Activated CD8-positive, alpha-beta memory T cell treated with anti-CD3 and anti-CD28 coated beads, Interleukin-2, amount 50 U/mL, for 1 hour (primary cell): ENCODE data around the gene HOXD4.

Experiments used
- DNase-seq: peaks from one replicate; pipeline ENCODE4 v3.0.0-alpha.2; 2020; ENCODE audit errors: extremely low read depth

HOXD4 gene

DNA sequence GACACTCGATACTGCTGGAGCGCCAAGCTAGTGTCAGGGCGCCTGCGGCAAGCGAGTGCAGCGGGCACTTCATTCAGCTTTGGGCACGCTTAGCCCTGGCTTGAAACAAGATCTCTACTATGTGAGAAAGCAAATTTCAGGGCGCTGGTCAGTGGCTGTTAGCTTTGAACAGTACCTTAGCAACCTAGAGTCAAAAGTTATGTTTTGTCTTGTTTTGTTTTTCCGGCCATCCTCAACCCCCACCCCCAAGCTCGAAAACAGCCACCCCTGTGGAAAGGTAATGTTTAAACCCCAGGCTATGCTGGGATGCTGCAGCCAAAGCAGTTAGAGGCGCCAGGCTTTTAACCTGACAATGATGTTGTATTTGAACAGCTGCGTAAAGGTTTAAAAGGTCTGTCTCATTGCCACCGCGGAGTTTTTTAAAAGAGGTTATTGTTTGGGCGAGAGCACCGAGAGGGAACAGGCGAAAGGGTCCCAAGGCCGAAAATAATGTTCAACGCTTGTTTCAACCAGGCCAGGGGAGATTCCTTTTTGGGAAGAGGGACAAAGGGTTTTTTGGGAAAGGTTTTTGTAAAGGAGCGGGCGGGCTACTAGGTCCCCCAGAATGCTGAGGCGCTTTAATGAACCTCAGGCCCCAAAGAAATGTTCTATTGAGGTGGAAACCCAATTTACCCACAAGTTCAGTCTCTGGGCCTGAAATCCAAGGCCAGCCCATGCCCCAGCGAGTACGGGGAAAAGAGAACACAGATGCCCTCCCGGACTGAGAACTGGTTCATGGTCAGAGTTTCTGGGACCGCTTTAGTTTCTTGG lies 37.0 kb upstream of the HOXD4 start:
- DNase-seq, result no peak

DNA sequence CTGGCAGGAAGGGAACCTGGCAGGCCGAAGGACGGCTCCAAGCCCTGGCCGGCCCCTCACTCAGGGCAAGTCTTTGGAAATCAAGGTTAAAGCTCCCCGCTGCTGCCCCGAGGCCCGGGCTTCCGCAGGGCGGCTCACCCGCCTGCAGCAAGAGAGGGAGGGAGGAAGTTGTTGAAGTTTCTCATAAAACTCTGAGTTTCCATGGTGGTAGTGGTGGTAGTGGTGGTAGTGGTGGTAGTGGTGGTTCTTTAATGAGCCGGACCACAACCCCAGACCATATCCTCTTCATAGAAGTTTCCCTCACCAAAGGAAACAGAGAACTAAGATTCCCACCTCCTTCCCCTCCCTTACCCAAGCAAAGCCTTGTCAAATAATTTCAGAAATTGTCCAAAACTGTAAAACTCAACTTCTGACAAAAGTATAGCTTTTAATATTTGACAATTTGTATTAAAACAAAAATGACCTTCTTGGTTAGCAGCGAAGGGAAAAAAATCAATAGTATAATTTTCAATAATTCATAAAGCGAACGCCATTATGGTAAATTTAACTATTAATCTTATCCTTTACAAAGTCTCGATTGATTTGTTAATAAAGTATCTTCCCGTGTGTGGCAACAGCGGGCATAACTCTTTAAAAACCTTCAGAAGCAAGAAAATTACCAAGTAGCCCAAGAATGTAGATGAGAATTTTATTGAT lies 36.3 kb upstream of the HOXD4 start:
- no peak for DNase-seq

DNA sequence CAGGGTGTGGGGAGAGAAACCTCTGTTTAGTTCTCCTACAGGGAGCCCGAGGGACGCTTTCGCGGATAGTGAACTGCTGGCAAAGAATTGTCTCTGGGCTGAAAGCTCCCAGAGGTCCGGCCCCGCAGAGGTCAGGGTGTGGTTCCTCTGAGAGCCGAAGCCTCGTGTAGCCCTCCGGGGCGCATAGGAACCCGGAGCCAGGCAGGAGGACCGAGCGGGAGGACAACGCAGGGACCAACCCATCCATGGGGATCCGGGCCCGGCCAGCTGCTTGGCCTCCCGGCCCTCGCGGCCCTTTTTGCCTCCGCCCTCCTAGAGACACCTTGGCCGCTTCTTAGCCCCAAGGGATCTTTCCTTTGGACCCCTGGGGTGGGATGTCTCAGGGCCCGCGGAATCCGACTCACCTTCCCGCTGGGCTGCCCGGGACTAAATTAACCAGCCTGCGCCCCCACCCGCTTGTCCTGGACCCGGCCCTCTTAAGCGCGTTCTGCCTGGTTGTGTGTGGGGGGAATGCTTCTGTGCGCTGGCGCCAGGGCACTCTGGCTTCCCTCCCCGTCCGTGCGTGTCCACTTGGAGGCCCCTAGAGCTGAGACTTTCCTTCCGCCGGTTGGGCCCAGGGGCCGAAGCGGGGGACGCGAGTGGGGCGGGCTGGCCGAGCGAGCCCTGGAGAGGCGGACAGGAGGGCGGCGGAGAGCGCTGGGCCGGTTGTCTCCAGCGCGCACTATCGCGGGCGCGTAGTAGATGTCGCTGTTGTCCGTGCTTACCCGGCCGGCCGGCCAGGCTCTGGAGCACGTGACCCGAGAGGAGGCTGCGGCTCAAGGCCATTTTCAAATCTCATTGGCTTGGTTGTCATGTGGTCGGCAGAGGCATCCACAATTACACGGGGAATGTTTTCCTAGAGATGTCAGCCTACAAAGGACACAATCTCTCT lies 35.2 kb upstream of the HOXD4 start, which contains the start of gene HOXD10:
Gene HOXD10 (plus strand): TSS at position 896 of the 931 bp plus-strand sequence. CDS start 56 bp downstream, outside the sequence.
- no peak for DNase-seq

DNA sequence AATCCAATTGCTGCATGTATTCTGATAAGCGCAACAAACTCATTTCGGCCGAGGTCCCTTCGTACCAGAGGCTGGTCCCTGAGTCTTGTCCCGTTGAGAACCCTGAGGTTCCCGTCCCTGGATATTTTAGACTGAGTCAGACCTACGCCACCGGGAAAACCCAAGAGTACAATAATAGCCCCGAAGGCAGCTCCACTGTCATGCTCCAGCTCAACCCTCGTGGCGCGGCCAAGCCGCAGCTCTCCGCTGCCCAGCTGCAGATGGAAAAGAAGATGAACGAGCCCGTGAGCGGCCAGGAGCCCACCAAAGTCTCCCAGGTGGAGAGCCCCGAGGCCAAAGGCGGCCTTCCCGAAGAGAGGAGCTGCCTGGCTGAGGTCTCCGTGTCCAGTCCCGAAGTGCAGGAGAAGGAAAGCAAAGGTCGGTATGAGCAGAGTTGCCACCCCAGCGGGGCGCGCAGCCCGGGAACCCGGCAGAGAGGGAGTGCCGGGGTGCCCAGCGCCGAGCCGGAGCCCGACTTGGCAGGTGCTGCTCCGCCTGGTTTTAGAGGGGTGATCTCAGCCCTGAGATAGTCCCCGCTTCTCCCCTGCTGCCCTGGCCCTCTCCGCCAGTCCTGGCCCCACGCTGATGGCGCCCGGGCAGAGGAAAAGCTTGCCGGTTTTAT lies 34.1 kb upstream of the HOXD4 start:
- DNase-seq, result no peak

DNA sequence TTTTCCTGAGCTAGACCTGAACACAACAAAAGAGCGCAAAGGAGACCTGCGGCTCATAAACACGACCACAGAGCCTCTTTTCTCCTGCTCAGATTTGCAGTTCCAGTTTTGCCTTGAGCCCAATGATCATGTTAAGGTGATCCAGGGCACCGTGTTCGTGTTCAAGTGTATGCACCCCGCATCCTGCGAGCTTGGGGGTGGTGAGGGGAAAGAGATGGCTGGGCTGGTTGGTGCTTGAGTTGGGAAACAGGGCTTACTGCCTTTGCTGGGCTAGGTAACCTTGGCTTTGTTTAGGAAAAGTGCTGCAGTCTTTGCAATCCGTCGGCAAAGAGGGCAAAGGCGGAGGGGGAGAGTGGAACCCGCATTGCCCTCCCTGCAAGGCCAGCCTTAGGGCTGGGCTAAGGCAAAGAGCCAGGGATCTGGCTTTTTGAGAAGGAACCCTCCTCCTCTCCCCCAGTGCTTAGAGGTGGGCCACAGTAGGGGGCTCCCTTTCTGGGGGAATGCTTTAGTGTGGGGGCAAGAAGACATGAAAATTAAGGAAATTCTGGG lies 33.5 kb upstream of the HOXD4 start:
- DNase-seq, result no peak

DNA sequence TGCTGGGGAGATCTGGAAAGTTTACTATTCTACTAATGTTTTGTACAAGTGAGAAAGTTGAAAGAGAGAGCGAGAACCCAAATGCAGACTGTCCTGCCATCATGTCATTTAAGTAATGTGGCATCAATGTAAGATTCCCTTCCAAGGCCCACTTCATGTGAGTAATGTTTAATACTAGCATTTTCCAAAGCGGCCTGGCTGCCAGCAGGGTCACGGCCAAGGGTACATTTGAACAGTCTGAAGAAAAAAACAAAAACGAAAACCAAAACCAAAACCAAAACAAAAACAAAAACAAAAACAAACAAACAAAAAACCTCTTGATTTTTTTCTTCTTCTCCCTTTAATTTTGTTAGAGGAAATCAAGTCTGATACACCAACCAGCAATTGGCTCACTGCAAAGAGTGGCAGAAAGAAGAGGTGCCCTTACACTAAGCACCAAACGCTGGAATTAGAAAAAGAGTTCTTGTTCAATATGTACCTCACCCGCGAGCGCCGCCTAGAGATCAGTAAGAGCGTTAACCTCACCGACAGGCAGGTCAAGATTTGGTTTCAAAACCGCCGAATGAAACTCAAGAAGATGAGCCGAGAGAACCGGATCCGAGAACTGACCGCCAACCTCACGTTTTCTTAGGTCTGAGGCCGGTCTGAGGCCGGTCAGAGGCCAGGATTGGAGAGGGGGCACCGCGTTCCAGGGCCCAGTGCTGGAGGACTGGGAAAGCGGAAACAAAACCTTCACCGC lies 32.6 kb upstream of the HOXD4 start:
- DNase-seq, result no peak

DNA sequence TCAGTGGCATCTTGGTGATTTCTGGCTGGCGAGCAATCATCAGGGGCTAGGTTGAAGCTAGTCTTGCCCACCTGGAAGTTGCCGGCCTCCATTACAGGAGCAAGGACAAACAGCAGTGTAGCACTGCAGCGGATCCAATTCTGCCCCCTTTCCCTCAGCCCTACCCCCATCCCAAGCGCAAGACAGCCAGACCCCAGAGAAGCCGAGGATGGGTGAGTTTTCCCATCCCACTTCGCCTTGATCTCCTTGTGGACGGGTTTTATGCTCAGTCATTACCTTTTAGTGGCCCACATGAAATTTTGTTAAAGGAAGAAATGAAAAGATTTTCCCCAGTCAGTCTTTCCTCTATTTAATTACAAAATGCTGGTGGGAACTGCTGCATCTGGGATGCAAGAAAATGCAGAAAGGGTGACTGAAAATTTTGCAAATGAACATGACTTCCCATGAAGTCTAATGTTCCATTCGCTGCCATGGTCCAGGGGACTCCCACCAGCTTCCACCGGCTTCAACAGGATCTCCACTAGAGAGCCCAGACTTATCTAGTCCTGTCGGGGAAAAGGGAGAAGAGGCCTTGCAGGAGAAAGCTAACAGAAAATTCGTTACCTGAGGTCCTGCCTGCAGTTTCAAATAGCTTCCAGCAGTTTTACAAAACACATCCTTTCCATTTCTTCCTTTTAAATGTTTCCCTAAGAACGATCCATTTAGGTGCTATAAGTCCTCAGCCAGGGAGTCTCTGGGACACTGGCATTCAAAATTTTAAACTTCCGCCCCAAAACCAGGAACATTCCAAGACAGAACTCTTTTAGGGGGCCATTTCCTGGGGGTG lies 30.8 kb upstream of the HOXD4 start:
- no peak for DNase-seq

DNA sequence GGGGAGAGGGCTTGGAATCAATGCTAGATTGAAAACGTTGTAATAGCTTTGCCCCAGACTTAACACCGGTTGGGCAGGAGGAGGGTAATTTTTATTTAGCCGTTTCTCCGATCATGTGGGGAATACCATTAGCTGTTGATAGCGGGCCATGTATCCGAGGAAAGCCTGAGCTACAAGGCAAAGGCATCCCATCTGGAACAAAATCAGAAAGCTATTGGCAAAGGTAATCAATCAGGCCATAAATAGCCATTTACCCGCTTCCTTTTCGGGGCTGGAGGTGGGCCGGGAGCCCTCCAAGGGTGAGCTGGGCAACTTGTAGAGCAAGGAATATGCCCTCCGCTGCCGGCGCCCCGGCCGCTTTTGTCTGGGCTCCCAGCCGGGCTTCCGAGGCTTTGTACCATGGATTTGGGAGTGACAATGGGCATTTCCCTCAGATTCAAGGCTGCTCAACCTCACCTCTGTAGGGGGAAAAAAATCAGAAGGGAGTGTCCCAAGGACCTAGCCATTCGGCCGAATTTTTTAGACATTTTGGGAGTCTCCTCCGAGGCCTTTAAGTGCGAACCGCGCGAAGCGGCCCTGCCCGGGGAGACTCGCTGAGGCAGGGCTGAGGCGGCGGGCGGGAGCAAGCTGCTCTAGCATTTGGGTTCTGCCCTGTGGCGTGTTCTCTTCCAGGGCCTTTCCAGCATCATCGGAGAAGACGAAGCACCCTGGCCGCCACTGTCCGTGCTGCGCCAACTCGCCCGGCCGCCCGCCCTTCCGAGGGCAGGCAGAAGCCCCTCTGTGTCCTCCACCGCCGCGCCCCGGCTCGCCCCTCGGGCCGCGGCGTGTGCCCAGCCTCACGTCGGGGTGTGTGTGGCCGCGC lies 29.9 kb upstream of the HOXD4 start:
- DNase-seq, result no peak

DNA sequence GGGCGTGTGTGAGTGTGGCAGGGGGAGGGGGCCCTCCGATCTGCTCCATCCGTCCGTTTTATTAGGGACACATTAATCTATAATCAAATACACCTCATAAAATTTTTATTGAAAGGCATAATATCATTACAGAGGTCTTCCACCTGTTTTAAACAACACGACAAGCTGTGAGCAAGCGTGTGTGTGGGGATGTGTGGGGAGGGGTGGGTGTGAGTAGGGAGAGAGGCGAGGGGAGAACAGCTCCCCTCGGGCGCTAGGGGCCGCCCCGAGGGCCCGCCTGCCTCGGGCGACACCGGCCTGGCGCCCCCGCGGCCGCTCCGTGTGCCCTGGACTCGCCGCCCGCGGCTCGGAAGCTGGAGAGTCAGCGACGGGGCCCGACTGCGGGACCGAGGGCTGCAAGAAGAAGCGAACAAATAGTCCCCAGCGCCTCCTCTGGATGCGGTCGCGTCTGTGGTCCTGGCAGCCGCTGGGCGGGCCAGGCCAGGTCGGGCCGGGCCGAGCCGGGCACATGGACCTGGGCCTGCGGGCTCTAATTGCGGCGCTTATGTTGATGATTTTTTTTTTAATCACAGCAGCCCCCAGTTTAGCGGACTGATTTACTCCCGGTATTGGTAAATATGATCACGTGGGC lies 29.2 kb upstream of the HOXD4 start:
- no peak for DNase-seq

DNA sequence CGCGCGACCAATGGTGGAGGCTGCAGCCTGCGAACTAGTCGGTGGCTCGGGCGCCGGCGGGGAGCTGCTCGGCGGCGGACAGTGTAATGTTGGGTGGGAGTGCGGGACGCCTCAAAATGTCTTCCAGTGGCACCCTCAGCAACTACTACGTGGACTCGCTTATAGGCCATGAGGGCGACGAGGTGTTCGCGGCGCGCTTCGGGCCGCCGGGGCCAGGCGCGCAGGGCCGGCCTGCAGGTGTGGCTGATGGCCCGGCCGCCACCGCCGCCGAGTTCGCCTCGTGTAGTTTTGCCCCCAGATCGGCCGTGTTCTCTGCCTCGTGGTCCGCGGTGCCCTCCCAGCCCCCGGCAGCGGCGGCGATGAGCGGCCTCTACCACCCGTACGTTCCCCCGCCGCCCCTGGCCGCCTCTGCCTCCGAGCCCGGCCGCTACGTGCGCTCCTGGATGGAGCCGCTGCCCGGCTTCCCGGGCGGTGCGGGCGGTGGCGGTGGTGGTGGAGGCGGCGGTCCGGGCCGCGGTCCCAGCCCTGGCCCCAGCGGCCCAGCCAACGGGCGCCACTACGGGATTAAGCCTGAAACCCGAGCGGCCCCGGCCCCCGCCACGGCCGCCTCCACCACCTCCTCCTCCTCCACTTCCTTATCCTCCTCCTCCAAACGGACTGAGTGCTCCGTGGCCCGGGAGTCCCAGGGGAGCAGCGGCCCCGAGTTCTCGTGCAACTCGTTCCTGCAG lies 28.5 kb upstream of the HOXD4 start, which contains the start of gene HOXD9:
Gene HOXD9 (plus strand): TSS at position 37 of the 728 bp plus-strand sequence. CDS start 50 bp downstream, at position 87.
- DNase-seq, result no peak

DNA sequence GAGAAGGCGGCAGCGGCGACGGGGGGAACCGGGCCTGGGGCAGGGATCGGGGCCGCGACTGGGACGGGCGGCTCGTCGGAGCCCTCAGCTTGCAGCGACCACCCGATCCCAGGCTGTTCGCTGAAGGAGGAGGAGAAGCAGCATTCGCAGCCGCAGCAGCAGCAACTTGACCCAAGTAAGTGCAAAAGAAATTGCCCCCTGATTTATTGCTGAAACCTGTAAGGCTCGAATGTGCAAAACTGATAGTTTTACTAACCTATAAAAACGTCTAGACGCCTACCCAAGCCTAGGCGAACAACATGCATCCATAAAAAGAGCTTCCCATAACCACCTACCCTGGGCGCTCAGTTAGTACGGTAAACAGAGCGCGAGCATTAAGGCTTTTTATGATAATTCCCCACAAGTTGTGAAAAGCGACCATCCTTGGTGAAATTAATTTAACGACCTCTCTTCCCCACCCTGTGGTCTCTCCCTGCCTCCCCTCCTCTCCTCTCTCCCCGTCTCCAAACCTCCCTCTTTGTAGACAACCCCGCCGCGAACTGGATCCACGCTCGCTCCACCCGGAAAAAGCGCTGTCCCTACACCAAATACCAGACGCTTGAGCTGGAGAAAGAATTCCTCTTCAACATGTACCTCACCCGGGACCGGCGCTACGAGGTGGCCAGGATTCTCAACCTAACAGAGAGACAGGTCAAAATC lies 27.8 kb upstream of the HOXD4 start:
- no peak for DNase-seq

DNA sequence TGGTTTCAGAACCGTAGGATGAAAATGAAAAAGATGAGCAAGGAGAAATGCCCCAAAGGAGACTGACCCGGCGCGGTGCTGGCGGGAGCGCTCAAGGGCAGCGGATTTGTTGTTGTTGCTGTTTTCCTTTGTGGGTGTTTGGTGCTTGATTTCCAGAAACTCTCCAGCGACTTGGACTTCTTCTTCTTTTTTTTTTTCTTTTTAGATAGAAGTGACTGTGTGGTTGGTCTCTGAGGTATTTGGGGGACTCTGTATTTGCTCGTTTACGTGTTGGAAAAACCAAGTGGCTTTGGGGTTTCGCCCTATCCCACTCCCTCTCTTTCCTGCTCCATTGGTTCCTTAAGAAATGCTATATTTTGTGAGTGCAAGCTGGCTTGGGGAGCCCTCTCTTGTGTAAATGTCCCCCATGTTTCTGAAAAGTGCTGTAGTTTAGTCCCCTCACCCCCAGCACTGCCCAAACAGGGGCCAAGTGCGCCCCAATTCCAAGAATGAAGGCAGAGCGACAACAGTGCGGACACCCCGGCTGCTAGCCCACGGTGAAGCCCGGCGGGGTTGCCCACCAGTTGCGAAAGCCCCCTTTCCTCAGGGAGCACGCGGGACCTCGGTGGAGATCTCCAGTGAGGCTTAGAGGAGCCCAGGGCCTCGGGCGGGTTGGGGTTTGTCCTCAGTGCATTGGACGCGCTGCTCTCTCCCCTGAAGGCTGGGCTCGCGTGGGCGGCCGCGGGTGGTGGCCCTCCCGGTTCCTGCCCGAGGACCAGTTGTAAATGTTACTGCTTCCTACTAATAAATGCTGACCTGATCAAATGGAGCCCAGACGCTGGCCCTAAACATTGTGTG lies 27.0 kb upstream of the HOXD4 start:
- no peak for DNase-seq

DNA sequence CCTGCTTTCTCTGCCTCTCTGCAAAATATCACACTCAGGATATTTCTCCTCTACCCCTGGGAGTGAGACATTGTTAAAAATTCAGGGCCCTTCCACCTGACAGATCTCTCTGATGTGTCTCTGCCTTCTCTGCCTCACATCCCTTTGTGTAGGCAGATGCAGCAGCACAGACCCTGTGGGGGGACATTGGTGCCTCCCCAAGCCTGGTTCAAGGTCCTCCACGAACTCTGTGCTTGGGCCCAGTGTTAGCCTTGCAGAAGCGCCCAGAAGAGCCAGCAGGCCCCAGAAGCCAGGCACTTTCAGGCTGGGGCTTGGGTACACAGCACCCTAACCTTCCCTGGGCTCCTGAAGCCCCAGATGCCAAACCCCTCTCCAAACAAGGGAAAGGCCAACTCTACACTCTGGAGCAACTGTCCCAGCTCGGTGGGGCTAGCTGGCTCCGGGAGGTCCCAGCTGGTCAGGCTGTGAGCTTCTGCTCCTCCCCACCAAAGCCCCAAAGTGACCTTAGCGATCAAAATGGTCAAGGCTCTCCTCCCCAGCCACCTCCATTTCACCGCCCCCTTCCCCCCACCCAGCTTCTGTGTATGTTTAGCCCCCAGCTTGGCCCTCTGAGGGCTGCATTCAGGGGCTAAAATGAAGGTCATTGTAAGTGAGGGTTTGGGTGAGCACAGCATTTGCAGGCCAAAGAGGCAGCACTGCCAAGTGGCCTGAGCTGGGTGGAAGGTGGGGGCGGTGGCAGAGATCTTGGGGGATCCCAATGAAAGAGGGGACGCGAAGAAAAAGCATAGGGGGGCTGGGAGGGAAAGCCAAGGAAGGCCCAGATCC lies 26.2 kb upstream of the HOXD4 start:
- DNase-seq, result no peak

DNA sequence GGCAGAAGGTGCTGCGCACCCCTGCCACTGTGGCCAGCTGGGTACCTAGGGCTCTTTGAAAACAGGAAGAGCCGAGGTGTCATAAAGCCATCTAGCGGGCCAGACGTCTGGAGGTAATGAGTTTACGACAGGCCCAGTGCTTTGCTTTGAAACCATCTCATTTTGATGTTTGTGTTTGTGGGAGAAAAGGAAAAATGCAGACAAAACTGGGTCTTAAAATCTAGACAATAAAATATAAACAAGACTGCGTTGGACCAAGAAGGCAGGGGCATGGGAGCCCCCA lies 25.6 kb upstream of the HOXD4 start:
- no peak for DNase-seq
